ENCODE data around the gene NAT10.

The NAT10 gene

DNA sequence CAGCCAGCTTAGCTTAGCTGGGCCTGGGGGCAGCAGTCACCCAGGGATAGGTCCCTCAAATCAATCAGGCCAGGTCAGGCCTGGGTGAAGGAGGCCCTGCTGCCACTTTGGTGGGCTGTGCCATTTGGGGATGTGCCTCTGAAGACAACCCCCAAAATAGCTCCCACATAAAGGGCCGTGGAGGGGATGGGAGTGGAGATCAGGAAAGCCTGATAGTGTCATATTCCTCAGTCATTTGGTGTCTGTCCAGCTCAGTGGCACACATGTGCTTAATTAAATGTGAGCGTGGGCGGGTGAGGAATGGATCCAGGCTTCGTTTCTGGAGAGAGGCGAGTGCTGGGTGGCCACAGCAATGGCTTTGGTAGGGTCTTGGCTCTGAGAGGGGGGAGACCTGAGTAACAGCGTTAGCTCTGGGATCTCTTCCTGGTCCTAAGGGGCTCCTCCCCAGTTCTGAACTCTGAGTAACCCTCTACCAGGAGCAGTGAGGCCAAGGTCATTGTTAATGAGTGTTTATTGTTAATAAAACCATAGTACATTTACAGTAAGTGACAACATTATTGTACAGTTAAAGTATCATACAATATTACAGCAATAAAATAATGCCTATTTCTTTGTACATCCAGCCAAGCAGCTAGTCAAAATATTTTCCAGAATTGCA is 45.2 kb downstream of the NAT10 start:
- no peak for DNase-seq

DNA sequence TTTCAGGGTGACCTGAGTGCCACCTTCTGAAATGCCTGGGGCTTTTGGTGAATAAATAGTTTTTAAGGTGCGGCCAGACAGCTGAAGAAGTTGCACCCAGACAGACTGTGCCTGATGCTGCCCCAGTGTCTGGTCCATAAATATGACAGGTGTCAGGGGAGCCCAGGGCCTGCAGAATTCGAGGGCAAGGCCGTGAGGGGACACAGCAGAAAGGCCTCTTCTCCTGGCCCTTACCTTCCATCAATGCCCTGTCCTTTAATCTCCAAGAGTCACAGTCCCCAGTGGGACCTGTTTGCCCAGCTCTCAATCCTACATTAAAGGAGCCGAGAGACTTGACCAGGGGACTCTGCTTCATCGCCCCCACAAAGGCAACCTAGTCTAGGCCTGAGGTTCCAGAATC is 45.7 kb downstream of the NAT10 start:
- no peak for DNase-seq

DNA sequence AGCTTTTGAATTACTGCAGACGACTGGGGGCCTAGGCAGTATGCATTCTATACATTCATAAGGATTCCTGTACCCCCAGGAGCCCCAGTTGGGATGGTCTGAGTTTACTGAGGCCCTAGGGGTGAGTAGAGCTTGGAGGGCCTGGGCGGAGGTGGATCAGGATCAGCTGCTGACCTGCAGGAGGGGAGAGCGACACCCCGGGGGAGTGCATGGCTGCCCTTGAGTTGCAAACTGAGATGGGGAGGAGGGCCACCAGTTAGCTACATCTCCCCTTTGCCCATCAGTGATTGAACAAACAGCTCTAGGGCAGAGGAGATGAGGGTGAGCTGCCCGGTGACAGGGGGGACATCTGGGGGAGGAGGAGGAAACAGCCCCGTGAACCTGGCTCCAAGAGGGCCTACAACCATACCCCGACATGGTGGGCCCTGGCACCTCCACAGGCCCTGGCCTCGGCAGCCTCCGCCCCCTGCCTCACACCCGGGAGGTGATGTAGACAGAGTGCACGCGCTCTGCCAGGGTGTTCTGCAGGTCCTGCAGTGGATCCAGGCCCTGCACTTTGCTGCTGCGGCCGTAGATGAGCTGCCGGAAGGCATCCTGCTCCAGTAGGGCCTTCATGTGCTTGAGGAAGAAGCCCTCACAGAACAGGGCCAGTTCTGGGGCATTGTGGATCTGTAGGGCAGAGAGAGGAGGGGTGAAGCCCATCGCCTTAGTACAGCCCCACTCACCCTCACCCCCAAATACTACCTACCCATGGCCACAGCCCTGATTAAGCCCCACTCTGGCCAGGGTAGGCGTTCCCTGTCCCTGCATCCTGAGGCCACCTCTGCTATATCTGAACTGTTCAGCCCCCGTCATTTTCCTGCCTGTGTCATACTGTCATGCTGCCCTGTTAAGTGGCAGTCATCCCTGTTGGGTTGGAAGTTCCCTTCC is 46.8 kb downstream of the NAT10 start:
- DNase-seq, result no peak

DNA sequence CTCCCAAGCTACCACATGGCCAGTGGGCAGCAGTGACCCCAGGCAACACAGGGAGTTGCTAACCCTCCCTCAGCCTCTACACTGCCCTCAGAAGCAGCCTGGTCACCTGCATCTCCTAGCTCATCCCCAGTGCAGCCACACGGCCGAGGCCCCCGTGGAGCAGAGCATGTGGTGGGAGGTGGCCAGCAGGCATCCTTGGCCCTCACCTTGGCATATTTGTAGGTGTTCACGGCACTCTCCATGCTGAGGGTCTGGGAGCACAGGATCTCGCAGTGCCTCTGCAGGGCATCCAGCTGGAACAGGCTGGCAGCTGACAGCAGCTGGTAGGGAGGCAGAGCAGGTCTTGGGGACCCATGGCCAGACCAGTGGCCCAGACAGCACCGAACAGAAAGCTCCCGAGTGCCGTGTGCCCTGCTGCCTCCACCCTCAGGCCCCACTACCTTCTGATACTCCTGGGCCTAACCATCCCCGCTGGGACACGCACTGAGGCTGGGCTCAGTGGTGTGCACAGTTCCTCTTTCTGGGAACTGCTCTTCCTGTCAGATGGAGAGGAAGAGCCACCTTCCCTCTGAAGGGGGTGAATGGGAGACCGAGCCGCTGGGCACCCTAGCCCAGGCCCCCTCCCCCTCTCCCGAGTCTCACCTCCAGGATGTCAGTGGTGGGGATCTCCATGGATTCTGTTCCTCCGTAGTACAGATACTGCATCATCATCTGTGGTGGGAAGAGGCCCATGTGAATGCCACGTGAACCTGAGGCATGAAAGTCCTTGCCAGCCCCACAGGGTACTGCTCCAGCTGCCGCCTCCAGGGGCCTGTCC is 48.8 kb downstream of the NAT10 start:
- DNase-seq, result no peak

DNA sequence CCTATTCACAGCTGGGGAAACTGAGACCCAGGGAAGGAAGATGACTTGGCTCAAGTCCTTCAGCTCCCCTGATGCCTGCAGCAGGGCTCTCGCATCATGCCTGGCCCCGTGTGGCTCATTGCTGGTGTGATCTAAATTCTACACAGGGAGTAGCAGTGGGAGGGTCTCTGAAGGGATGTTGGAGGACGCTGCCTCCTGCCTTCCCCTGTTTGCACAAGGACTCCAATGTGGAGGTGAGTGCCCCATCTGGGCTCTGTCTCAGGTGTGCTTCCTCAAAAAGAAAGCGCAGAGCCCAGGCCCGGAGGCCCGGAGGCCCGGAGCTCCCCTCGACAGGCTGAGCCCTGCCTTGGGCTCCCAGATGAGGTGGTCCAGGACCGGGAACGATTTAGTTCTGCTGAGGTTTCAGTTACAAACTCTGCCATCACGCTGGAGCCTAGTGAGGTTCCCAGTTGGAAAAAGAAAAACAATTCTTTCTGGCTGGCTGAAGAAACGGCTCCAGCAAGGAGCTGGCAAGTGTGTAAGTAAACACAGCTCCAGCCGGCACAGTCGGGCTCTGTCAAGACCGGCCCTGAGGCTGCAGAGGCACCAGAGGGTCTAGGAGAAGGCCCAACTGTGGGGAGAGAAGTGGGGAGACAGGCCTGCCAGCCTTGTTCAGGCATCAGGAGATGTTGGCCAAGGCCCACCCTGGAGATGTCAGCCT is 49.8 kb downstream of the NAT10 start:
- DNase-seq, result no peak

DNA sequence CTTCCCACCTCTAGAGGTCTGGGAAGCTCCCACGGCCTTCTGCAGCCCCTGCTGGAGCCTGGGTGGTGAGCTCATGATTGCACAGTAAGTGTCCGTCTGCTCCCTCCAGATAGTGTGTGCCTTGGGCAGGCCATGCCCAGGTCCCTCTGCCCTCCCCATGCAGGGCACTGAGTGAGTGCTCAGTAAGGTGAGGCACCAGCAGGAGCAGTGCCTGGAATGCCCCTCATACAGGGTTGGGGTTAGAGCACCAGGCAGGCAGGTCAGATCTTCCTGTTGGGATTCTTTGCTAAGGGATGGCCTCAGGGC is 50.3 kb downstream of the NAT10 start:
- no peak for DNase-seq

DNA sequence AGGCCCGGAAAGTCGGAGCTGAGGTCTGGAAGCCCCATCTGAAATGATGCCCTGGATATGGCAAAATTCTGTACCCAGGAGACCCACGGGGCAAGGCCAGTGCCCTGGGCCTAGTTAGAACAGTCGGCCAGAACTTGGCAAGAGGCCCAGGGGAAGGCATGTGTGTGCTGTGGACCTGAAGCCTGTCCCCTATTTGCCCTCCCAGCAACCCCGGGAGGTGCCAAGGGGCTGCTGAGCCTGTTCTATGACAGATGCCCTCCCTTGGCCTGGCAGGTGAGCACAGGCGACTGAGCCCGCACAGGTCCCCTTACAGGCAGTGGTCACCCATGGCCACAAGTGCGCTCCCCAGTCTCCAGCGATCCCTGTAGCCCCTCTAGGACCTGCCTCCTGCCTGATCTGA is 51.7 kb downstream of the NAT10 start:
- no peak for DNase-seq

DNA sequence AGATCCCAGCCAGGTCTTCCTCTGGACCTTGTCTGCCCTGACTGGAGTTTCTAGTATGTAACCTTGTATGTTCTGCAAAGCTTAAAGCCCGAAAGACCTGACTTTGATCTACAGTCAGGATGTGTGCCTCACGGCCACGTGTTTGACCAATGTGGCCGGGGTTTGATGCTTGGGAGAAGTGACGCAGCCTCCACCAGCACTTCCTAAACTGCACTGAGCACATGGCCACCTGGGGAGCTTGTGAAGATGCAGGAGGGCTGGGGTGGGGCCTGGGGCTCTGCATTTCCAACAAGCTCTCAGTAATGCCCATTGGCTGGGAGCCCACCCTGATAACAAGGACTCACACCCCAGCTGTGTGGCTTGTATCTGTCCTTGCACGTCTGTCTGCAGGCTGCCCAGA is 53.2 kb downstream of the NAT10 start:
- no peak for DNase-seq

DNA sequence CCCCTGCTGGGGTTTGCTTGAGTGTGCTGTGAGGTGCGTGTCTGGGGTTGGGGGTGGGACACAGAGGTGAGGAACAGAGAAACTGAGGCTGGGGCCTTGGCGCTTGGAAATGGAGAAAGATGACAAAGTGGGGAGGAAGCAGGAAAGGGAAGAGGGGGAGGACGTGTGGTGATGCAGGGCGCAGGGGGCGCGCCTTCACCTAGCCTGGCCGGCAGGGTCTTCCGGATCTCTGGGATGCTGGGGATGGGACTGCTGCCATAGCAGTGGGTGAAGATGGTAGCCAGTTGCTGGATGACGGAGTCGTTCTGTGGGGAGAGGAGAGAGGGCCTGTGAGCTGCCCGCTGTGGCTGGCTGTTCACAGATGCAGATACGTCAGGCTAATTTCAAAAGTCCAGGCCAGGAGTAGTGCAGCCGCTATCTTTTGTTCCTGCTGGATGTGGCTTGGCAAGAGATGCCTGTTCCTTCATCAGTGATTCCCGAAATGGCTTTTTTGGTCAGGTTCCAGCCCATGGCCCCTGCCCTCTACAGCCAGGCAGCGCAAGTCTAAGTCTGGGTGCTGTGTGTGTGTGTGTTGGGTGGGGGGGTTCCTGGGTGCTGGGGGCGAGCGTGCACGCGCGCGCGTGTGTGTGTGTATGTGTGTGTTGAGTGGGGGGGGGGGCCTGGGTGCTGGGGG is 54.8 kb downstream of the NAT10 start:
- DNase-seq, result no peak

DNA sequence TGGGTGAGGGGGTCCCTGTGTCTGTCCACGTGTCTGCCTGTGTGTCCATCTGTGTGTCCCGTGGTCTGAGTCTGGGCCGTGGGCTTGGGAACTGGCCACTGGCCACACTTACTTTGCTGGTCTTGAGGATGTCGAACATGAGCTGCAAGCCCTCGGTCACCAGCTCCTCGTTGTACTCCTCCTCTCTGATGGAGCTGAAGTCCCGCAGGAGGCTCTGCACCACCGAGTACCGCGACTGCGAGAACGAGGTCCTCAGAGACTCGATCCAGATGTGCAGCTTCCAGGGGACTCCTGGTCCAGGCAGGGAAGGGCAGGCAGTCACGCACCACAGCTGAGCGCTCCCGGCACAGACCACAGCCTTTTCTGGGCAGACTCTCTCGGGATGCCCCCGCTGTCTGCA is 55.4 kb downstream of the NAT10 start:
- no peak for DNase-seq

DNA sequence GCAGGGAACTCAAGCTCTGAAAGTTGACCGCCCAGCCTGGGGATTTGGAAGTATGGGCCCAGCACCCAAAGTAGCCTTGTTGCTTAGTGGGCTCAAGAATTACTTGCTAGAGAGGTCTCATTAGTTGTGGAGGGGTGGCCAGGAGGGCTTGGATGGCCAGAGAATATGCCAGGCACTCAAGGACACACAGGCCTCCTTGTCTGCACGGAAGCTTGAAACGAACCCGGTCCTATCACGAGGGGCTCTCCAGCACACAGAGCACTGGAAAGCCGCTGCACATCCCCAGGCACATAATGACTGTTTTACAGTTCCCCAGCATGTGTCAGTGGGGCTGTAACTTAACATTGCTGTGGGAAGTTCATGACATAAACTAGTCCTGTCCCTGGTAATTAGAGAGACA is 55.9 kb downstream of the NAT10 start:
- no peak for DNase-seq

DNA sequence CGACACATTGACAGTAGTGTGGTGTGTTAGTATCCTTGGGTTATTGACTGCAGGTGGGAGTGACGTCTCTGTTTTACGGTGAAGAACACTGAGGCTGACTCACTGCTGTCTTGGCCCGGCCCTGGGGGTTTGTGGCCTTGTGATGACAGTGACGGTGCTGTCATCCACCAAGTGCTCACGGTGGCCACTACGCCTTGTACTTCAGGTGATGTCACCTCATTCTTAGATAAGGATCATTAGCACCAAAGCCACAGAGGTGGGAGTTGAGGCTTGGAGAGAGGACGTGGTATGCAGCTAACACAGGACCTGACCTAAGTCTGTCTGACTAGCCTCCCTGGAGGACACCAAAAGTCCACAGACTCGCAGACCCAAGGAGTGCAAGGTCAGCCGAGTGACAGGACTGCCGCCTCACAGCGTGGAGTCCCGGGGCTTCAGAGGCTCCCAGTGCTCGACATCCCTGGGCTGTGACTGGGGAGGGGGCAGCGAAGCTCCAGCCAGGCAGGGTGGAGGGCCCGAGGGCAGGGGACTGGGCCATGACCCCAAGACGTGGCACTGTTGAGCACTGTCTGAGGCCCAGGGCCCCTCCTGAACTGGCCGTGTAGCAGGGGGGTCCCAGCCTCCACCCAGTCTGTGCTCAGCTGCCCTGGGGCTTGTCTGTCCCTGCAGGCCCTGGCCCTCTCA is 56.5 kb downstream of the NAT10 start:
- DNase-seq, result no peak

DNA sequence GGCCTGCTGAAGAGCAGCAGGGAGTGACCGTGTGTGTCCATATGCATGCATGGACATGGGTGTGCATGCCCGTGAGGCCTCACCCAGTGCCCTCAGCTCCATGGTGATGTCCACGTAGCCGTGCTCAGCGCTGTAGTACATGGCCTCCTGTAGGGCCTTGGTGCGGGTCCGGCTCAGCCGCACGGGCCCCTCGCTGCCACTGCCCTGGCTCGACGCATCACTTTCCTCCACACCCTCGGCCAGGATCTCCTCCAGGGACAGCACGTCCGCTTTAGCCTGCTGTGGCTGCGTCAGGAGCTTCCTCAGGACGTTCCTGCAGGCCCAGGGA is 57.0 kb downstream of the NAT10 start:
- no peak for DNase-seq

DNA sequence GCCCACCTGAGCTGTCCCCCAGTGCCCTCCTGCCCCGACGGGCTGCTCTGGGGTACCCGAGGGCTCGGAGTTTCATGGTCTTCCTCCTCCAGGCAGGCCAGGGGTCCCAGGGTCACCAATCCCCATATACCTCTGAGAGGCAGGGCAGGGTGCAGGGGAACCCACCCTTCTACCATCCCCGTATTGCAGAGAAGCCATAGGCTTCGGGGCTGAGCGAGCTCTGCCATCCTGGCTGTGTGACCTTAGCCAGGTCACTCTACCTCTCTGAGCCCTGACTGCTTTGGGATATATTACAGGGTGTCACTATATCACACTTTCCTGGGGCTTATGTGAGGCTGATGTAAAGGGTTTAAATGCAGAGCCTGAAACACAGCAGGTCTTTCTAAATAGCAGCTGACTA is 57.4 kb downstream of the NAT10 start:
- no peak for DNase-seq

DNA sequence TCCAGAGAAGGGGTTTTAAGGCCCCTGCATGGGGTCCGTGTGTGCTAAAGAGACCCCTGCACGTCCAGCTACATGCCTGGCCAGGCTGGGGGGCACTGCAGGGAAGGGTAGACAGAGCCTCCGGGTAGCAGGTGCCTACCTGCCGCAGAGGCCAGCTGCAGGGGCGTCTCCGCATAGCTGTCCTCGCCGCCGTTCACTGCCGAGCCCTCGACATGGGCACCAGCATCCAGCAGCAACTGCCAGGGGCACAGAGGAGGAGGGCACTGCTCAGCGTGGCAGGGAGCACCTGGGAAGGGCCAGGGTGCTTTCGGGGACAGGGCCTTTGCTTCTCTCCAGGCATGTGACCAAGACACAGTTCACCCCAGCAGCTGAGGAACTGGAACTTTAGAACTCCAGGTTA is 59.7 kb downstream of the NAT10 start:
- no peak for DNase-seq

DNA sequence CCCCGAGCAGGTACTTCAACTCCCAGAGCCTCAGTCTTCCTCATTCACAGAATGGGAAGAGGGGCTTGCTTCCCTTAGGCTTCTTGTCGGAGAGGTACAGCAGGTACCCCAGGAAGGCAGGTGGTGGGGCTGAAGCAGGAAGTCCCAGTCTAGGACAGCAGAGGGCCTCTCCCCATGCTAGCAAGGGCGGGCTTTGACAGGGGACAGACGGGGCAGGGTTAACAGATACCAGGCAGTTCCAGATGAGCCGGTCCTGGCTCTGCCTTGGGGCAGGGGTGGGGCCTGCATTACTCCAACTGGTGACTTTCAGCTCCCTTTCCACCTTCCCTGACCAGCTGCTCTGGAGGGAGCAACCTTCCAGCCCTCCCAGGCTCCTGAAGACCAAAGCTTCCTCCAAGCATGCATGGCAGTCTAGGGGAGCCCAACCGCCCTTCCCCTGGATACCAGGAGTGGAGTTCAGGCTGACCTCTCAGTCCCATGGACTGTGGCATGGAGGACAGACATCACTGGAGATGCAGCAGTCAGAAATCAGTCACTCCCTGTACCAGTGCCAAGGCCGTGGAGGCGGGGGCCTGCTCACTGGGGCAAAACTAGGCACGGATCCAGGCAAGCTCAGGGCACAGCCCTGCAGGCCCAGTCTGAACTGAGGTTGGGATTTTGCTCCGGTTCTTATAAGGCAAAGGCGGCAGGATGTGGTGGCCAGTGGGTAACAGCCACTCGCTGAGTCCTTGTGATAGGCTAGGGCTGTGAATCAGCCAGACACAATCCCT is 60.5 kb downstream of the NAT10 start:
- no peak for DNase-seq

DNA sequence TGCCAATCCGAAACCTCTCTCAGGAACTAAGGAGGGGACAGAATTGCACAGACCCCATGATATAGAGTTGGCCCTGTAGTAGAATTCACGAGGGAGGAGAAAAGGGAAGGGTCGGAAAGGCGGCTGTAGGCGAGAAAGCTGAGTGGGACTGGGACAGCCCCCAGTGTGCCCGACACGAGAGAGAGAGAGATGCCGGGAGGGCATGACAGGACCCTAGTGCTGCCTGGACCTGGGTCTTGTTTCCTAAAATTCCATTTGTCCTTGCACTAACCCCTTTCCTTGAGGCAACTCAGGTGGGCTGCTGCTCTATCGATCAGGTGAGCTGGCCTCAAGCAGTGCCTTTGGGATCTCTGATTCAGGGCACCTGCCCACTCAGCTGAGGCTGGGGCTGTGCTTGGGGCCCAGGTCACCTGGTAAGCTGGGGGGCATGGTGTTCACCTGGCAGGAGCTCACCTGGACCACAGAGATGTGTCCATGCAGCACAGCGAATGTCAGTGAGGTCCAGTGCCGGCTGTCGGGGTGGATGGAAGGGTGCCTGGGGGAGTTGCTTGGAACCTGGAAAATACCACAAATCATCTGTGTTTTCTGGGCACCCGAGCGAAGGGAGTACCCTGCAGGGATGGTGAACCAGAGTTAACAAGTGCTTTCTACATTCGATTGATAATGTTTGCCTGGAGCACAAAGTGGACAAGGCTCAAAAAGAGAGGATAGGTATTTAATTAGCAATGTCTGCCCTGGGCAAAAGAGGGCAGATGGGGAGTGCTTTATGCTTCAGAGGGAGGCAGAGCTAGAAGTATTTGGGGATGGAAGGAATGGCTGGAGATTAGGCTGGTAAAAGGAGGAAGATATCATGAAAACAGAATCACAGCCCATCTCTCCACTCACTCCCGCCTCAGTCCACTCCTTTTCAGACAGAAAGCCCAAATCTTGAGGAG is 61.6 kb downstream of the NAT10 start:
- DNase-seq, result no peak

DNA sequence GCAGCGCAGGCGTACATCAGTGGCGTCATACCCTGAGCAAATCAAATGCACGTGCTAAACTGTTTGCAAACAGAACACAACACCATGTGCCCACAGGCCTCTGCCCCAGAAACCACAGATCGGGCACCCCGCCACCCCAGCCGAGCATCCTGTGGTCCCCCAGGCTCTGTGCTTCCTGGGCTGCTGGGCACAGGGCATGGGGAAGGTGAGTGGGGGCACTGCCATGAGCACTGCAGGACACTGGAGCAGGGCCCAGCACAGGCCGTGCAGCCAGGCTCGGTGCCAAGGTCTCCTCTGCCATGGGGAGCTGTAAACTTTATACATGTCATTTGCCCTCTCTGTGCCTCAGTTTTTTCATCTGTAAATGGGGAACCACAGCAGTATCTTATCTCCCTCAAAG is 62.5 kb downstream of the NAT10 start:
- no peak for DNase-seq

DNA sequence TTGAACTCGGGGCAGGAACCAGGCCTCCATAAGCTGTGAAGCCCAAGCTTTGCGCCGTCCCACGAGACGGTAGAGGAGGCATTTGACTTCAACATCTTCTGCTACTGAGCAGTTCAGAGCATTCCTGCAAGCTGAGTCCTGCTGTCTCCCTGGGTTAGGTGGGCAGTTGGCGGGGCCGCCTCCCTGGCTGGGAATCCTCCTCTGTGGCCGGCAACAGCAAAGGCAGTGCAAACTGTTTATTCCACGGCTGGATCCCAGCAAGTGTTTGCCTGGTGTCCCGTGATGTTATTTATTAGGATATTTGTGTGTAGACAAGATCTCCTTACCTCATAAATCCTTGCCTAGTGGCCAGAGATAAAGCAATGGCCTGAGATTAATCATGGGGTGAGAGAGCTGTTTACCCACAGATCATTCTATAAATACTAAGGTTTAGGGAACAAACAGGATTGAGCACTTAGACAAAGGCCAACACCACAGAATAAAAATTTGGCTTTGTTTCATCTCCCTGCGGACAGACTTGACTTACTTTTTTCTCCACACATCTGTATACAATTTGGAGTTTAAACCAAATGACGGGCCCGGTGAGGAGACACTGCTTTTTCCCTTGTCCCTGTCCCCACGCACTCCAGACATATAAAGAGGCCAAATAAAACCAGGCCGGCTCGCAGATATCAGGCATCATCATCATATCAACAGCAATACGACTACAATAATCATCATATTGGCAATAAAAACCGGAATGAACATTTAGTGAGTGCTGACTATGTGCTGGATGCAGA is 63.4 kb downstream of the NAT10 start:
- no peak for DNase-seq

Data from right forelimb (tissue), 1 donor.